ENCODE measurements around the gene VENTX.

DNA sequence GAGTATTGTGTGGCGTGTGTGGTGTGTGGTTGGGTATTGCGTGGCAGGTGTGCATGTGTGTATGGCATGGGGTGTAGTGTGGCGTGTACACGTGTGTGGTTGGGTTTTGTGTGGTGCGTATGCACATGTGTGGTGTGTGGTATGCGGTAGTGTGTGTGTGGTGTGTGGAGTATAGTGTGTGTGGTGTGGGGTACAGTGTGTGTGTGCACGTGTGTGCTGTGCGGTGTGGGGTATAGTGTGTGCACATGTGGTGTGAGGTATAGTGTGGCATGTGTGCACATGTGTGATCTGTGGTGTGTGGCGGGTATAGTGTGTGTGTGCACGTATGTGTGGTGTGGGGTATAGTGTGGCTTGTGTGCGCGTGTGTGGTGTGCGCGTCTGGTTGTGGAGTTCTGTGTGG lies 28.5 kb upstream of the VENTX start:
- TF ChIP-seq, protein P1, sequence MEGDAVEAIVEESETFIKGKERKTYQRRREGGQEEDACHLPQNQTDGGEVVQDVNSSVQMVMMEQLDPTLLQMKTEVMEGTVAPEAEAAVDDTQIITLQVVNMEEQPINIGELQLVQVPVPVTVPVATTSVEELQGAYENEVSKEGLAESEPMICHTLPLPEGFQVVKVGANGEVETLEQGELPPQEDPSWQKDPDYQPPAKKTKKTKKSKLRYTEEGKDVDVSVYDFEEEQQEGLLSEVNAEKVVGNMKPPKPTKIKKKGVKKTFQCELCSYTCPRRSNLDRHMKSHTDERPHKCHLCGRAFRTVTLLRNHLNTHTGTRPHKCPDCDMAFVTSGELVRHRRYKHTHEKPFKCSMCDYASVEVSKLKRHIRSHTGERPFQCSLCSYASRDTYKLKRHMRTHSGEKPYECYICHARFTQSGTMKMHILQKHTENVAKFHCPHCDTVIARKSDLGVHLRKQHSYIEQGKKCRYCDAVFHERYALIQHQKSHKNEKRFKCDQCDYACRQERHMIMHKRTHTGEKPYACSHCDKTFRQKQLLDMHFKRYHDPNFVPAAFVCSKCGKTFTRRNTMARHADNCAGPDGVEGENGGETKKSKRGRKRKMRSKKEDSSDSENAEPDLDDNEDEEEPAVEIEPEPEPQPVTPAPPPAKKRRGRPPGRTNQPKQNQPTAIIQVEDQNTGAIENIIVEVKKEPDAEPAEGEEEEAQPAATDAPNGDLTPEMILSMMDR (IDR thresholded peaks at IDR 0.05): no peak
- TF ChIP-seq EP300 (IDR thresholded peaks at IDR 0.05) (no peak), POLR2AphosphoS5 (IDR thresholded peaks at IDR 0.05) (no peak)

All from sigmoid colon (tissue), 4 donors.